ENCODE results near the gene TFAP2E.
A peak's percentile ranks its signal among the peaks of the same experiment; 100 is the strongest.

Gene TFAP2E

GRCh38 chr1:35622510-35623178 is 49.5 kb downstream of the TFAP2E start:
- TF ChIP-seq ZFX (IDR thresholded peaks at IDR 0.05; ENCODE audit: borderline replicate concordance) (no peak), CTCF (IDR thresholded peaks at IDR 0.05) (no peak)
- H3K27ac ChIP-seq = no peak overlapping the region

DNA sequence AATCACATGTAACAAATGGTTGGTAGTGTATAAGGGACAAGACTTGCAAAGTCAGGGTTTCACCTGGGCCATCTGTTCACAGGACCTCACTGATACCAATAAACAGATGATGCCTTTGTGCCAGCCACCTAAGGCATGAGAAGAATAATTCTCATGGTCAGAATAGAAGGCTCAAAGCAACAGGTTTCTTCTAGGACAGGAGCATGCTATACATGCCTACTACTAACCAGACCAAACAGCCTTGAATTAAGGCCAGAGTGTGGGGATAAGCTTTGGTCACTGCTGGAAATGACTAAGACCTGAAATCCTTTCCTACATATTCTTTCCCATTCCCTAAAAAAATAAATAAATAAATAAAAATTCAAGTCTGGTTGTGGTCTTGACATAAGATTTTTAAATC is 50.7 kb downstream of the TFAP2E start:
- TF ChIP-seq CTCF (IDR thresholded peaks at IDR 0.05) = no peak
- TF ChIP-seq ZFX (IDR thresholded peaks at IDR 0.05; ENCODE audit: borderline replicate concordance) = no peak
- H3K27ac ChIP-seq = no peak overlapping the region

DNA sequence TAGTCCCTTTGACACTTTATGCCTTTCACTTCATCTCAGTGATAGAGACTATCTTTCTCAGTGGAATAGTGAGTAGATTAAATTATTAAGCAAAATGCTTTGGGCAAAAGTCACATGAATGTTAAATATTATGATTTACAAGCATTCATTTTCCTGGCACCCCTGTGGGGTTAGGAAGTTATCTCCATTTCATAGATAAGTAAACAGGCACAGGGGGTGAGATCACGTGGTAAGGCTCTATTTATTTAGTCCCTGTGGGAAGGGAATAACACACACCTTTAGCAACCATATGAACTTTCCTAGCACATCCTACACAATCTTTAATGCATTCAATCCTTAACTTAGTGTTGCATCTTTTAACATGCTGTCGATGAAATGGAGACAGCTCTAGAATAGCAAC is 55.9 kb downstream of the TFAP2E start:
- no peak overlapping the region for H3K27ac ChIP-seq
- TF ChIP-seq CTCF (IDR thresholded peaks at IDR 0.05) (no peak), ZFX (IDR thresholded peaks at IDR 0.05; ENCODE audit: borderline replicate concordance) (no peak)

GRCh38 chr1:35631396-35631795 is 58.3 kb downstream of the TFAP2E start:
- TF ChIP-seq ZFX (IDR thresholded peaks at IDR 0.05; ENCODE audit: borderline replicate concordance) = no peak
- H3K27ac ChIP-seq = no peak overlapping the region

GRCh38 chr1:35633547-35633946 is 60.4 kb downstream of the TFAP2E start:
- no peak overlapping the region for H3K27ac ChIP-seq
- no peak for TF ChIP-seq ZFX (IDR thresholded peaks at IDR 0.05; ENCODE audit: borderline replicate concordance)
- TF ChIP-seq CTCF (IDR thresholded peaks at IDR 0.05) = no peak

- peak overlapping the region; percentile 56 for H3K27ac ChIP-seq
- TF ChIP-seq CTCF (IDR thresholded peaks at IDR 0.05) (no peak), ZFX (IDR thresholded peaks at IDR 0.05; ENCODE audit: borderline replicate concordance) (no peak)
Observed at GRCh38 chr1:35637401-35637809, 64.3 kb downstream of the TFAP2E start.

DNA sequence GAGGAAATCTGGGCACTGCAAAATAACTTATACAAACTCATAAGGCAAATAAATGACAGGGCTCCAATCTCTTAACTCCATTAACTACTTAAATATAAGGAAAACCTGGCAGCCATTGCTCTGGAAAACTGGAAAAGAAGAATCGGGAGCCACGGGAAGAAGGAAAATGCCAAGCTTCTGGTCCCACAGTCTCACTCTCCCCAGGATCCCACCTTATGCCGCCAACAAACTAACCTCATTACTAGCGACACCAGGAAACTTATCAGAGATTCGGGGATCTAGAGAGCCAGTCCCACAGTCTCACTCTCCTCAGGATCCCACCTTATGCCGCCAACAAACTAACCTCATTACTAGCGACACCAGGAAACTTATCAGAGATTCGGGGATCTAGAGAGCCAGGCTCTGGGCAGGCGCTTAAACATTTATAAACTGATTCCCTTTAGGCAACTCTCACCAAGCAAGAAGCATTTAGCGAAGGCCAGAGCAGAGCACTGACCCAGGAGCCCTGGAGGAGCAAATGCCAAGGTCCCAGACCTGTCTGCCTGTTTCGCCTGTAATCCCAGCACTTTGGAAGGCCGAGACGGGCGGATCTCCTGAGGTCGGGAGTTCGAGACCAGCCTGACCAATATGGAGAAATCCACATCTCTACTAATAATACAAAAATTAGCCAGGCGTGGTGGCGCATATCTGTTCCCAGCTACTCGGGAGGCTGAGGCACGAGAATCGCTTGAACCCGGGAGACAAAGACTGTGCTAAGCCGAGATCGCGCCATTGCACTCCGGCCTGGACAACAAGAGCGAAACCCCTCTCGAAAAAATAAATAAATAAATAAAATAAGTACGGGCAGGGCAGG is 67.5 kb downstream of the TFAP2E start:
- peak overlapping the region; percentile 98 for H3K27ac ChIP-seq
- no peak for TF ChIP-seq CTCF (IDR thresholded peaks at IDR 0.05)
- no peak for TF ChIP-seq ZFX (IDR thresholded peaks at IDR 0.05; ENCODE audit: borderline replicate concordance)

All from 22Rv1 (cell line).